Small intestine (tissue), 16 donors: ENCODE data around the gene TAF4B. TPM values are rescaled to one million over a fixed set of nuclear protein-coding genes. Genes with fewer than 3 reads are reported as not detected.

Experiments
- DNase-seq, 2 donors: peaks; one replicate each; pipeline versions ENCODE4 v3.0.0 to v3.0.0-alpha.2; 2013
- FAIRE-seq: peaks from 2 replicates; lab custom pipeline; 2012; peaks lifted over from hg19 to GRCh38; lab: Jason Lieb, UNC
- H3K27ac ChIP-seq, 3 donors: one replicate each; pipeline ENCODE4 v1.5.1; 2013; ENCODE audit warnings: low read length in 2 of 3, mild to moderate bottlenecking in 2 of 3, control low read depth in 1 of 3, inconsistent platforms in 1 of 3, low read depth in 1 of 3, moderate library complexity in 1 of 3
- H3K27me3 ChIP-seq, 3 donors: one replicate each; pipeline ENCODE4 v1.6.1; 2013; ENCODE audit warnings: low read length in 3 of 3, inconsistent platforms in 1 of 3; ENCODE audit not compliant: control insufficient read depth in 3 of 3, insufficient read depth in 3 of 3
- H3K36me3 ChIP-seq, 3 donors: one replicate each; pipeline ENCODE4 v1.6.1; 2013; ENCODE audit warnings: low read length in 3 of 3, inconsistent platforms in 1 of 3, low read depth in 1 of 3, mild to moderate bottlenecking in 1 of 3, moderate library complexity in 1 of 3; ENCODE audit not compliant: control insufficient read depth in 3 of 3, insufficient read depth in 2 of 3
- H3K4me1 ChIP-seq, 3 donors: one replicate each; pipeline ENCODE4 v1.6.1; 2013; ENCODE audit warnings: low read length in 2 of 3, inconsistent platforms in 1 of 3, low read depth in 1 of 3, mild to moderate bottlenecking in 1 of 3, moderate library complexity in 1 of 3; ENCODE audit not compliant: control insufficient read depth in 3 of 3, insufficient read depth in 2 of 3
- H3K4me3 ChIP-seq, 3 donors: one replicate each; pipeline ENCODE4 v1.5.1; 2013; ENCODE audit warnings: low read length in 3 of 3, control low read depth in 1 of 3, inconsistent platforms in 1 of 3, low read depth in 1 of 3, mild to moderate bottlenecking in 1 of 3, moderate library complexity in 1 of 3
- H3K9me3 ChIP-seq, 2 donors: one replicate each; pipeline ENCODE4 v1.6.1; 2013; ENCODE audit warnings: low read depth in 1 of 2, low read length in 1 of 2; ENCODE audit not compliant: control insufficient read depth in 2 of 2, insufficient read depth in 1 of 2
- WGBS, 3 donors: extraction: QIAGEN DNeasy Blood & Tissue Kit; methylation state at CpG; one replicate each; pipeline ENCODE4 v1.1.7; 2013; 5-methylcytosine and 5-hydroxymethylcytosine counted together
- long read RNA-seq, 10 donors: transcript quantifications; one replicate each; lab custom pipeline, GENCODE V29; 2026
- polyA plus RNA-seq, 4 donors: library from polyadenylated mRNA; stranded (reverse) in 3 of 4; unstranded in 1 of 4; fragments of 200-250 nt in 3 of 4; fragments of 120-200 nt in 1 of 4; gene quantifications; one replicate each; pipeline versions ENCODE4 v1.2.1 to v1.2.3, GENCODE V29; 2013
- donor health status: healthy with polysubstance abuse.
- donor health status: control.
- donor health status: control.
- donor health status: Bipolar disorder and iron deficiency.
- donor health status: healthy.

TAF4B gene, protein sequence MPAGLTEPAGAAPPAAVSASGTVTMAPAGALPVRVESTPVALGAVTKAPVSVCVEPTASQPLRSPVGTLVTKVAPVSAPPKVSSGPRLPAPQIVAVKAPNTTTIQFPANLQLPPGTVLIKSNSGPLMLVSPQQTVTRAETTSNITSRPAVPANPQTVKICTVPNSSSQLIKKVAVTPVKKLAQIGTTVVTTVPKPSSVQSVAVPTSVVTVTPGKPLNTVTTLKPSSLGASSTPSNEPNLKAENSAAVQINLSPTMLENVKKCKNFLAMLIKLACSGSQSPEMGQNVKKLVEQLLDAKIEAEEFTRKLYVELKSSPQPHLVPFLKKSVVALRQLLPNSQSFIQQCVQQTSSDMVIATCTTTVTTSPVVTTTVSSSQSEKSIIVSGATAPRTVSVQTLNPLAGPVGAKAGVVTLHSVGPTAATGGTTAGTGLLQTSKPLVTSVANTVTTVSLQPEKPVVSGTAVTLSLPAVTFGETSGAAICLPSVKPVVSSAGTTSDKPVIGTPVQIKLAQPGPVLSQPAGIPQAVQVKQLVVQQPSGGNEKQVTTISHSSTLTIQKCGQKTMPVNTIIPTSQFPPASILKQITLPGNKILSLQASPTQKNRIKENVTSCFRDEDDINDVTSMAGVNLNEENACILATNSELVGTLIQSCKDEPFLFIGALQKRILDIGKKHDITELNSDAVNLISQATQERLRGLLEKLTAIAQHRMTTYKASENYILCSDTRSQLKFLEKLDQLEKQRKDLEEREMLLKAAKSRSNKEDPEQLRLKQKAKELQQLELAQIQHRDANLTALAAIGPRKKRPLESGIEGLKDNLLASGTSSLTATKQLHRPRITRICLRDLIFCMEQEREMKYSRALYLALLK
- 1 to 10 TPM in 3 of 4 donors, under 1 TPM in 1; 0.22 to 3.4 (median 1.7) TPM for polyA plus RNA-seq
- long read RNA-seq, donor 1 = 0 reads
- long read RNA-seq, donor 2 = 0 reads
- long read RNA-seq, donor 3 = 0 reads
- long read RNA-seq, donor 4 = 0 reads
- long read RNA-seq, donor 5 = 0 reads
- long read RNA-seq, donor 6 = 0 reads
- long read RNA-seq, donor 7 = 0 reads
- long read RNA-seq, donor 8 = 0 reads
- long read RNA-seq, donor 9, full-length matches to known transcripts = 1 of 1 reads
- long read RNA-seq, donor 9, partial matches to known transcripts = 0 of 1 reads
- long read RNA-seq, donor 9, other reads (novel, unspliced or antisense) = 0 of 1 reads
- long read RNA-seq, donor 10, full-length matches to known transcripts = 1 of 1 reads
- long read RNA-seq, donor 10, partial matches to known transcripts = 0 of 1 reads
- long read RNA-seq, donor 10, other reads (novel, unspliced or antisense) = 0 of 1 reads

DNA sequence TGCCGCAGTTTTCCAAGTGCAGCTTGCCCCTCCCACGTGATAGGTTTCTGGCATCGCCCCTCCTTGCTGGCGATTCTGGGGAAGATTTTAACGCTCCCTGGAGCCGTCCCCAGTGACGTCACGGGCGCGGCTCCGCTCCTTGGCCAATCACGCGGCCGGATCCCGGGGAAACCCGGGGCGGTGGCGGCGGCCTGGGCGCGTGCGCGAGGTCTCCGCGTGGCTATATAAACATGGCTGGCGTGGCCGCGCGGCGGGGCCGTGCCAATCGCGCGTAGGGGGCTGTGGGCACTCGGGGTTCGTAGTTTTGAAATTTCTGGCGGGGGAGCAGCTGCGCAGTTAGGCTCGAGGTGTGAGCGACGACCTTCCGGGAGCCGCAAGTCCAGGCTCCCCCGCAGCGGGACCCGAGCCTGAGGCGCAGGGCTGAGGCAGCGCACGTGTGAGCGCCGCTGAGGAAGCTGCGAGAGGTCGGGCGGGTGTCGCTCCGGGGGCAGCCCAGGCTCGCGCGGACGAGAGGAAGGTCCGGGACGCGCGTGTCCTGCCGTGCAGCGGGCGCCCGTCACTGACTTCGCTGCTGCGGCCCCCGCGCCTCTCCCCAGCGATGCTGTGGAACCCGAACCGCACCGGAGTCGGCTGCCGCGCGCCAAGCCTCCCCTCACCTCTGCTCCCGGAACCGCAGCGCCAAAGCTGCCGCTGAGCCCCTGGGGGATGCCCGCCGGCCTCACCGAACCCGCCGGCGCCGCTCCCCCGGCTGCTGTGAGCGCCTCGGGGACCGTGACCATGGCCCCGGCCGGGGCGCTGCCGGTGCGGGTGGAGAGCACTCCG lies at the start of gene TAF4B:
Gene TAF4B (plus strand): TSS at position 217 of the 822 bp plus-strand sequence. CDS start 489 bp downstream, at position 706.
- WGBS, 3 donors = 0% methylated on average over 81 to 101 of the region's 101 CpGs
- Histone ChIP-seq H3K36me3 (no peaks in the 10 kb centered on the region), H3K4me3 (peak within 1 kb of the TSS; percentile 57 to 82 (median 69)), H3K27me3 (peaks cover 0 to 4% (median 0%) of the 10 kb centered on the region in 3 donors), H3K9me3 (no peaks in the 10 kb centered on the region), H3K4me1 (peaks cover 0 to 6% (median 0%) of the 10 kb centered on the region in 3 donors), H3K27ac (peak within 1 kb of the TSS in 2 of 3 donors; percentile 54 to 77)
- peak; percentile 85 to 96 for DNase-seq
- FAIRE-seq = no peak

DNA sequence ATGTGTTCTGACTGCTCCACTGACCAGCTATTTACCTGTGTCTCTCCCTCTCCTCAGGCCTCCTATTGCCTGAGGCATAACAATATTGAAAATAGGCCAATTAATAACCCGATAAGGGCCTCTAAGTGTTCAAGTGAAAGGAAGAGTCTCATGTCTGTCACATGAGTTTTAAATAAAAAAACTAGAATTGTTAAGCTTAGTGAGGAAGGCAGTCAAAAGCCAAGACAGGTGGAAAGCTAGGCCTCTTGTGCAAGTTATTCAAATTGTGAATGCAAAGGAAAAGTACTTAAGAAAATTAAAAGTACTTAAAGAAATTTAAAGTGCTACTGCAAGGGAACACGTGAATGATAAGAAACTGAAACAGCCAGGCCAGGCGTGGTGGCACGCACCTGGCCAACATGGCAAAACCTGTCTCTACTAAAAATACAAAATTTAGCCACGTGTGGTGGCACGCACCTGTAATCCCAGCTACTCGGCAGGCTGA lies 44.9 kb upstream of the TAF4B start:
- Histone ChIP-seq H3K36me3 (no peaks in the 10 kb centered on the region), H3K27me3 (no peaks in the 10 kb centered on the region), H3K9me3 (no peaks in the 10 kb centered on the region), H3K27ac (no peak overlapping the region), H3K4me1 (no peaks in the 10 kb centered on the region), H3K4me3 (no peak overlapping the region)
- DNase-seq = no peak
- 73 to 83% (median 78%) methylated on average over 7 of the region's 7 CpGs for WGBS, 3 donors
- FAIRE-seq = no peak

DNA sequence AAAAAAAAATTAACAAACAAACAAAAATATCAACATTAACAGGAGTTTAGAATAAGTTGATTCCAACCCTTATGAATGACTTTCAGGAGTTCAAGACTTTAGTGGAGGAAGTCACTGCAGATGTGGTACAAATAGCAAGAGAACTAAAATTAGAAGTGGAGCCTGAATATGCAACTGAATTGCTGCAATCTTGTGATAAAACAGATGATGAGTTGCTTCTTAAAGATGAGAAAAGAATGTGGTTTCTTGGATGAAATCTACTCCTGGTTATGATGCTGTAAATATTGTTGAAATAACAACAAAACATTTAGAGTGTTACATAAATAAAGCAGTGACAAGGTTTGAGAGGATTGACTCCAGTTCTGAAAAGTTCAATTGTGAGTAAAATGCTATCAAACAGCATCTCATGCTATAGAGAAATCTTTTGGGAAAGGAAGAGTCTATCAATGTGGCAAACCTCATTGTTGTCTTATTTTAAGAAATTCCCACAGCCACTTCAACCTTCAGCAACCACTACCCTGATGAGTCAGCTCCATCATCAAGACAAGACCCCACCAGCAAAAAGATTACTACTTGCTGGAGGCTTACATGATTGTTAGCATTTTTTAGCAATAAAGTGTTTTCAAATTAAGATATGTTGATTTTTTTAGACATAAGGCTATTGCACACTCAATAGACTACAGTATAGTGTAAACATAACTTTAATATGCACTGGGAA lies 42.7 kb upstream of the TAF4B start:
- FAIRE-seq = no peak

DNA sequence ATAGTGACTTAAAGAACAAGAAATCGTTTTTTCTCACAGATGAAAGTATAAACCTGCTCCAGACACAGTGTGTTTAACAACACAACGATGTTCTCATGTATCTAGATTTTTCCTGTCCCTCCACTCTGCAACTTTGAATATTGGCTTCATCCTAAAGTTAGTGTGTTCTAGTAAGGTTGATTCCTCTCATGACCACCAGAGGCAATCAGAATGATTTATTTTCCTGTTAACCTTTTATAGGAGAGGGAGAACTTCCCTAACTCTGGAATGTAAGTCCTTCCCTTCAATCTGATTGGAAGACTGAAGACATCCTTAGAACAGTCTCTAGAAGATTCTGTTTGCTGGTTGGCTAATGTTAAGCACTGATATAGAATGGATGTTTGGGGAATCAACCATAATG lies 41.0 kb upstream of the TAF4B start:
- WGBS, 3 donors = 55 to 68% (median 63%) methylated on average over 2 of the region's 2 CpGs
- no peak for FAIRE-seq
- H3K4me3 ChIP-seq = no peak overlapping the region

More for the DNA sequence above, 42.7 kb upstream of the TAF4B start:
- H3K27me3 ChIP-seq = no peaks in the 10 kb centered on the region
- H3K9me3 ChIP-seq = no peaks in the 10 kb centered on the region
- H3K36me3 ChIP-seq = no peaks in the 10 kb centered on the region
- H3K27ac ChIP-seq = no peak overlapping the region
- H3K4me3 ChIP-seq = no peak overlapping the region
- no peaks in the 10 kb centered on the region for H3K4me1 ChIP-seq
- no peak for DNase-seq

DNA sequence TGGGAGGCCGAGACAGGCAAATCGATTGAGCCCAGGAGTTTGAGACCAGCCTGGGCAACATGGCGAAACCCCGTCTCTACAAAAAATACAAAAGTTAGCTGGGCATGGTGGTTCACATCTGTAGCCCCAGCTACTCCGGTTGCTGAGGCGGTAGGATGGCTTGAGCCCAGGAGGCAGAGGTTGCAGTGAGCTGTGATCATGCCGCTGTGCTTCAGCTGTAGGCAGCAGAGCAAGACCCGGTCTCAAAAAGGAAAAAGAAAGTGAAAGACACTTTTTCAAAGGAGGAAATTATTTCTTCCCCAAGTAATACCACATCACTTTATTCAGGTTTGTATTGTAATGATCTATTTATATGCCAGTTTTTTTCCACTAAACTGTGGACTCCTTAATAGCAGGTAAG lies 35.7 kb upstream of the TAF4B start:
- no peaks in the 10 kb centered on the region for H3K4me1 ChIP-seq
- no peak overlapping the region for H3K4me3 ChIP-seq
- FAIRE-seq (no peak), DNase-seq (peak in 1 of 2 donors; percentile 21)
- H3K27ac ChIP-seq = peak overlapping the region in 1 of 3 donors; percentile 8
- no peaks in the 10 kb centered on the region for H3K9me3 ChIP-seq
- WGBS, 3 donors = 59 to 71% (median 67%) methylated on average over 8 of the region's 8 CpGs
- no peaks in the 10 kb centered on the region for H3K36me3 ChIP-seq
- no peaks in the 10 kb centered on the region for H3K27me3 ChIP-seq

More for the DNA sequence above, 41.0 kb upstream of the TAF4B start:
- H3K27me3 ChIP-seq = no peaks in the 10 kb centered on the region
- H3K27ac ChIP-seq = no peak overlapping the region
- DNase-seq = no peak
- H3K9me3 ChIP-seq = no peaks in the 10 kb centered on the region
- H3K4me1 ChIP-seq = no peaks in the 10 kb centered on the region
- H3K36me3 ChIP-seq = no peaks in the 10 kb centered on the region

DNA sequence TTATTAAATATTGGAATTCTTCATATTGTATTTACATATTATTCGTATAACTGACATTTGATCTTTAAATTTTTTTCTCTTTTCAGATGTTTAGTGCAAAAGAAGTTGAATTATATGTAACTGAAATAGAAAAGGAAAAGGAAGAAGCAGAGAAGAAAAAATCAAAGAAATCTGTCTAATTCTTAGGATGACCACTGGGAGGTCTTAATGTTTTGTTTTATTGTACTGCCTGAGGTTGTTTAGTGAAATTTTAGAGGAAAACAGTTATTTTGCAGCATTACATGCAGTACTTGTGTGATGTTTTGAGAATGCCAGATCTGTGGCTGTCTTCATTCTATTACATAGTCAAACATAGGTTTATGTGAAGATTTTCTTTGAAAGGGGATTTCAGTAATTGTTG lies 34.0 kb upstream of the TAF4B start:
- no peak overlapping the region for H3K27ac ChIP-seq
- H3K36me3 ChIP-seq = no peaks in the 10 kb centered on the region
- H3K27me3 ChIP-seq = no peaks in the 10 kb centered on the region
- no peaks in the 10 kb centered on the region for H3K9me3 ChIP-seq
- DNase-seq (no peak), FAIRE-seq (peak; percentile 47)
- no peaks in the 10 kb centered on the region for H3K4me1 ChIP-seq
- 67 to 92% (median 87%) methylated on average over 1 of the region's 1 CpG for WGBS, 3 donors
- H3K4me3 ChIP-seq = no peak overlapping the region

DNA sequence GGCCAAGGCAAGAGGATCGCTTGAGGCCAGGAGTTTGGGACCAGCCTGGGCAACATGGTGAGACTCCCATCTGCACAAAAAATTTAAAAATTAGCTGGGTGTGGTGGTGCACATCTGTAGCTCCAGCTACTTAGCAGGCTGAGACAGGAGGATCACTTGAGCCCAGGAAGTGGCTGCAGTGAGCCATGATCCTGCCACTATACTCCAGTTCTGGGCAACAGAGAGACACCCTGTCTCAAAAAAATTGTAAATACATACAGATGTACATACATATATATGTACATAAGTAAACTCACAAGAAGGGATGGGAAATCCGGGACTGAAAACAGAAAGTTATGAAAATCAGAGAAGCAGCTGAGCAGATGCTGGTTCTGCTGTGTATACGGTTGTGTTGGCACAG lies 29.6 kb upstream of the TAF4B start:
- Histone ChIP-seq H3K4me3 (no peak overlapping the region), H3K27me3 (no peaks in the 10 kb centered on the region), H3K36me3 (no peaks in the 10 kb centered on the region), H3K4me1 (no peaks in the 10 kb centered on the region), H3K27ac (no peak overlapping the region), H3K9me3 (no peaks in the 10 kb centered on the region)
- FAIRE-seq (no peak), DNase-seq (no peak)
- 86 to 90% (median 90%) methylated on average over 3 of the region's 3 CpGs for WGBS, 3 donors
